Measurements from ENCODE around the gene ATP5F1B. TPM values are rescaled to one million over a fixed set of nuclear protein-coding genes. Genes with fewer than 3 reads are reported as not detected.

The ATP5F1B gene
- total and polyA plus RNA-seq, 2 of the 13 experiments (the other 11 are each of a cell fraction or from before 2014, with no cell fraction given), result 1,051 to 1,180 TPM

DNA sequence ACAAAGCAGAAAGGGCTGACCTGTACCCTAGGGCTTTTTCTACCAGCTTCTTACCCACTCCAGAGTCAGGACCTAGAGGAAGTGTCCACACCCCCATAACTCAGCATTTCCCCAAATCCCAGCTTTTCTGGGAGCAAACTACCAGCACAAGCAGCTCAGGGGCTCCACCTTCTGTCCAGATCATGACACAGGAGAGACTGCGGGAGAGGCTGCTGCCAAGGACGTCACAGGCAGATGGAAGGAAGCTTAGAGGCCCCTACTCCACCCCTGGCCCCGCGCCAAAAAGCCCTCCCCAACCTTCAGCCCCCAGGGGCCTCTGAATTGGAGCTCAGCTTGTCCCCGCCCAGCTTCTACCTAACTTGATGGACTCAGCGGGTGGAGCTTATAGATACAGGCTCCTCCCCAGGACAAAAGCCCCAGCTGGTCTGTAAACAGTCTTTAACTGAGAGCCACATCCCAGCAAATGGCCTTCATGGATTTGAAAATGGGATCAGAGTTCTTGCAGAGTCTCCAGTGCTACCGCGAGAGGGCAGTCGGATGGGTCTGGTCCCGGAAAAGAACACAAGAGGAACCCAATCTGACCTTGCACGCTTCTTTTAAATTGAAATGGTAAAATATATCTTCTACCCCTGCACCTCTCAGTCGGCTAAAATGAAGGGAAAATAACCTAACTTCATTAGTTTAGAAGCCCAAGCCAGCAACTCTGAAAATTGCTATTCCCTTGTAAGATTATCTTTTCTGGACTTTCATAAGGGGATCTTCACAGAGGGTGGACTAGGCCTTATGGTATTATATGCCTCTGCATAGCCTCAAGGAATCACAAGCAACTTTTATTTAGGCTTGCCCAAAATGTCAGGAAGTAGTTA lies 8.9 kb downstream of the ATP5F1B start (continued):
- TF ChIP-seq, protein P1, sequence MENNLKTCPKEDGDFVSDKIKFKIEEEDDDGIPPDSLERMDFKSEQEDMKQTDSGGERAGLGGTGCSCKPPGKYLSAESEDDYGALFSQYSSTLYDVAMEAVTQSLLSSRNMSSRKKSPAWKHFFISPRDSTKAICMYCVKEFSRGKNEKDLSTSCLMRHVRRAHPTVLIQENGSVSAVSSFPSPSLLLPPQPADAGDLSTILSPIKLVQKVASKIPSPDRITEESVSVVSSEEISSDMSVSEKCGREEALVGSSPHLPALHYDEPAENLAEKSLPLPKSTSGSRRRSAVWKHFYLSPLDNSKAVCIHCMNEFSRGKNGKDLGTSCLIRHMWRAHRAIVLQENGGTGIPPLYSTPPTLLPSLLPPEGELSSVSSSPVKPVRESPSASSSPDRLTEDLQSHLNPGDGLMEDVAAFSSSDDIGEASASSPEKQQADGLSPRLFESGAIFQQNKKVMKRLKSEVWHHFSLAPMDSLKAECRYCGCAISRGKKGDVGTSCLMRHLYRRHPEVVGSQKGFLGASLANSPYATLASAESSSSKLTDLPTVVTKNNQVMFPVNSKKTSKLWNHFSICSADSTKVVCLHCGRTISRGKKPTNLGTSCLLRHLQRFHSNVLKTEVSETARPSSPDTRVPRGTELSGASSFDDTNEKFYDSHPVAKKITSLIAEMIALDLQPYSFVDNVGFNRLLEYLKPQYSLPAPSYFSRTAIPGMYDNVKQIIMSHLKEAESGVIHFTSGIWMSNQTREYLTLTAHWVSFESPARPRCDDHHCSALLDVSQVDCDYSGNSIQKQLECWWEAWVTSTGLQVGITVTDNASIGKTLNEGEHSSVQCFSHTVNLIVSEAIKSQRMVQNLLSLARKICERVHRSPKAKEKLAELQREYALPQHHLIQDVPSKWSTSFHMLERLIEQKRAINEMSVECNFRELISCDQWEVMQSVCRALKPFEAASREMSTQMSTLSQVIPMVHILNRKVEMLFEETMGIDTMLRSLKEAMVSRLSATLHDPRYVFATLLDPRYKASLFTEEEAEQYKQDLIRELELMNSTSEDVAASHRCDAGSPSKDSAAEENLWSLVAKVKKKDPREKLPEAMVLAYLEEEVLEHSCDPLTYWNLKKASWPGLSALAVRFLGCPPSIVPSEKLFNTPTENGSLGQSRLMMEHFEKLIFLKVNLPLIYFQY (CRISPR knock-in tag; IDR thresholded peaks at IDR 0.05; ENCODE audit: borderline replicate concordance), result peak; percentile 94
- TF ChIP-seq, protein P2, sequence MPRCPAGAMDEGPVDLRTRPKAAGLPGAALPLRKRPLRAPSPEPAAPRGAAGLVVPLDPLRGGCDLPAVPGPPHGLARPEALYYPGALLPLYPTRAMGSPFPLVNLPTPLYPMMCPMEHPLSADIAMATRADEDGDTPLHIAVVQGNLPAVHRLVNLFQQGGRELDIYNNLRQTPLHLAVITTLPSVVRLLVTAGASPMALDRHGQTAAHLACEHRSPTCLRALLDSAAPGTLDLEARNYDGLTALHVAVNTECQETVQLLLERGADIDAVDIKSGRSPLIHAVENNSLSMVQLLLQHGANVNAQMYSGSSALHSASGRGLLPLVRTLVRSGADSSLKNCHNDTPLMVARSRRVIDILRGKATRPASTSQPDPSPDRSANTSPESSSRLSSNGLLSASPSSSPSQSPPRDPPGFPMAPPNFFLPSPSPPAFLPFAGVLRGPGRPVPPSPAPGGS (CRISPR knock-in tag; IDR thresholded peaks at IDR 0.05), result no peak
- TF ChIP-seq TOPORS (CRISPR knock-in tag; IDR thresholded peaks at IDR 0.05) (no peak), ADNP (CRISPR knock-in tag; IDR thresholded peaks at IDR 0.05) (no peak), ZFYVE20 (CRISPR knock-in tag; IDR thresholded peaks at IDR 0.05; ENCODE audit: borderline replicate concordance, low read depth) (no peak), ZNF652 (CRISPR knock-in tag; IDR thresholded peaks at IDR 0.05; ENCODE audit: borderline replicate concordance, low read depth) (0 out of 2 replicates have a peak, but pooled peaks have one; percentile 11), DR1 (CRISPR knock-in tag; IDR thresholded peaks at IDR 0.05) (peak; percentile 50; the same call in 1 of the 2 replicates), KDM3A (CRISPR knock-in tag; IDR thresholded peaks at IDR 0.05; ENCODE audit: low read depth) (peak; percentile 61), NR2F2 (IDR thresholded peaks at IDR 0.05; ENCODE audit: borderline replicate concordance, low read depth) (no peak), CBX2 (IDR thresholded peaks at IDR 0.05; ENCODE audit: low read depth, low read length) (no peak), CBX2 (CRISPR knock-in tag; IDR thresholded peaks at IDR 0.05; ENCODE audit: low read depth) (no peak), HHEX (CRISPR knock-in tag; IDR thresholded peaks at IDR 0.05) (no peak), KDM1A (CRISPR knock-in tag; IDR thresholded peaks at IDR 0.05) (no peak), SCMH1 (CRISPR knock-in tag; IDR thresholded peaks at IDR 0.05; ENCODE audit: borderline replicate concordance) (no peak)
- TF ChIP-seq, protein P3, sequence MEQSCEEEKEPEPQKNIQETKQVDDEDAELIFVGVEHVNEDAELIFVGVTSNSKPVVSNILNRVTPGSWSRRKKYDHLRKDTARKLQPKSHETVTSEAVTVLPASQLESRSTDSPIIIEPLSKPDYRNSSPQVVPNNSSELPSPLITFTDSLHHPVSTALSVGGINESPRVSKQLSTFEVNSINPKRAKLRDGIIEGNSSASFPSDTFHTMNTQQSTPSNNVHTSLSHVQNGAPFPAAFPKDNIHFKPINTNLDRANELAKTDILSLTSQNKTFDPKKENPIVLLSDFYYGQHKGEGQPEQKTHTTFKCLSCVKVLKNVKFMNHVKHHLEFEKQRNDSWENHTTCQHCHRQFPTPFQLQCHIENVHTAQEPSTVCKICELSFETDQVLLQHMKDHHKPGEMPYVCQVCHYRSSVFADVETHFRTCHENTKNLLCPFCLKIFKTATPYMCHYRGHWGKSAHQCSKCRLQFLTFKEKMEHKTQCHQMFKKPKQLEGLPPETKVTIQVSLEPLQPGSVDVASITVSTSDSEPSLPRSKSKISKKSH (CRISPR knock-in tag; IDR thresholded peaks at IDR 0.05; ENCODE audit: borderline replicate concordance), result no peak
- TF ChIP-seq, protein P4, sequence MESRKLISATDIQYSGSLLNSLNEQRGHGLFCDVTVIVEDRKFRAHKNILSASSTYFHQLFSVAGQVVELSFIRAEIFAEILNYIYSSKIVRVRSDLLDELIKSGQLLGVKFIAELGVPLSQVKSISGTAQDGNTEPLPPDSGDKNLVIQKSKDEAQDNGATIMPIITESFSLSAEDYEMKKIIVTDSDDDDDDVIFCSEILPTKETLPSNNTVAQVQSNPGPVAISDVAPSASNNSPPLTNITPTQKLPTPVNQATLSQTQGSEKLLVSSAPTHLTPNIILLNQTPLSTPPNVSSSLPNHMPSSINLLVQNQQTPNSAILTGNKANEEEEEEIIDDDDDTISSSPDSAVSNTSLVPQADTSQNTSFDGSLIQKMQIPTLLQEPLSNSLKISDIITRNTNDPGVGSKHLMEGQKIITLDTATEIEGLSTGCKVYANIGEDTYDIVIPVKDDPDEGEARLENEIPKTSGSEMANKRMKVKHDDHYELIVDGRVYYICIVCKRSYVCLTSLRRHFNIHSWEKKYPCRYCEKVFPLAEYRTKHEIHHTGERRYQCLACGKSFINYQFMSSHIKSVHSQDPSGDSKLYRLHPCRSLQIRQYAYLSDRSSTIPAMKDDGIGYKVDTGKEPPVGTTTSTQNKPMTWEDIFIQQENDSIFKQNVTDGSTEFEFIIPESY (CRISPR knock-in tag; IDR thresholded peaks at IDR 0.05), result peak; percentile 37; the same call in 1 of the 2 replicates
- TF ChIP-seq, protein P5, sequence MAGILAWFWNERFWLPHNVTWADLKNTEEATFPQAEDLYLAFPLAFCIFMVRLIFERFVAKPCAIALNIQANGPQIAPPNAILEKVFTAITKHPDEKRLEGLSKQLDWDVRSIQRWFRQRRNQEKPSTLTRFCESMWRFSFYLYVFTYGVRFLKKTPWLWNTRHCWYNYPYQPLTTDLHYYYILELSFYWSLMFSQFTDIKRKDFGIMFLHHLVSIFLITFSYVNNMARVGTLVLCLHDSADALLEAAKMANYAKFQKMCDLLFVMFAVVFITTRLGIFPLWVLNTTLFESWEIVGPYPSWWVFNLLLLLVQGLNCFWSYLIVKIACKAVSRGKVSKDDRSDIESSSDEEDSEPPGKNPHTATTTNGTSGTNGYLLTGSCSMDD (CRISPR knock-in tag; IDR thresholded peaks at IDR 0.05), result no peak
- TF ChIP-seq, protein P6, sequence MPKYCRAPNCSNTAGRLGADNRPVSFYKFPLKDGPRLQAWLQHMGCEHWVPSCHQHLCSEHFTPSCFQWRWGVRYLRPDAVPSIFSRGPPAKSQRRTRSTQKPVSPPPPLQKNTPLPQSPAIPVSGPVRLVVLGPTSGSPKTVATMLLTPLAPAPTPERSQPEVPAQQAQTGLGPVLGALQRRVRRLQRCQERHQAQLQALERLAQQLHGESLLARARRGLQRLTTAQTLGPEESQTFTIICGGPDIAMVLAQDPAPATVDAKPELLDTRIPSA (CRISPR knock-in tag; IDR thresholded peaks at IDR 0.05; ENCODE audit: borderline replicate concordance), result no peak; the same call in 1 of the 2 replicates

Measured in HepG2 (cell line).